Mesodermal cell (in vitro differentiated cells): Measurements from ENCODE around the gene TGM5.

Experiments
- H3K27ac ChIP-seq: 2 replicates; pipeline ENCODE4 v1.7.0; 2013; ENCODE audit warnings: mild to moderate bottlenecking, low read depth, low read length, moderate library complexity; ENCODE audit not compliant: severe bottlenecking
- H3K36me3 ChIP-seq: 2 replicates; pipeline ENCODE4 v1.7.1; 2013; ENCODE audit warnings: mild to moderate bottlenecking, low read length, moderate library complexity; ENCODE audit not compliant: control insufficient read depth, insufficient read depth
- H3K4me1 ChIP-seq: one replicate; pipeline ENCODE4 v1.7.1; 2013; ENCODE audit warnings: mild to moderate bottlenecking, low read length; ENCODE audit not compliant: insufficient read depth, control insufficient read depth, poor library complexity, severe bottlenecking
- H3K4me3 ChIP-seq: 2 replicates; pipeline ENCODE4 v1.7.0; 2013; ENCODE audit warnings: low read length, control low read depth, mild to moderate bottlenecking; ENCODE audit not compliant: insufficient read depth, poor library complexity, severe bottlenecking; ENCODE audit errors: extremely low read depth
- H3K9me3 ChIP-seq: 2 replicates; pipeline ENCODE4 v1.7.1; 2013; ENCODE audit warnings: mild to moderate bottlenecking, low read length, moderate library complexity; ENCODE audit not compliant: control insufficient read depth
- WGBS, 2 experiments: methylation state at CpG; one replicate each; pipeline ENCODE4 v1.1.5; 2013; ENCODE audit warnings: missing lambda C conversion rate in 2 of 2; ENCODE audit not compliant: insufficient coverage in 2 of 2; 5-methylcytosine and 5-hydroxymethylcytosine counted together

Gene TGM5

DNA sequence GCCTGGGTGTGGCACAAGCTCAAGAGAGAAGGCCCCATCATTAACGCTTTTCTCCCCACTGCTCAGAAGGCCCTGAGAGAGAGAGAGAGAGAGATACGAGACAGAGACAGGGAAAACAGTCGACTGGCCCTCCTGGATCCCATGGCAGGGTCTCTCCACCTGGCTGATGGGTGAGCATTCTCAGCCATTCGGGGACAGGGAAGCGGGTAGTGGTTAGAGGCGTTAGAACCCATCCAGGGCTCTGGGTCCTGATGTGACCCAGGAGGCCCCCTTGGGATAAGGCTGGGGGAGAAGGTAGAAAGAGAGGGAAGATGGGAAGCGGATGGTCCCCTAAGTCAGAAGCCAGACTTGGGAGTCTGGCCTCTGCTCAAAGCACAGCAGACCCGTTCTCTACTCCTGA is 7.9 kb downstream of the TGM5 start:
- Histone ChIP-seq H3K27ac (no peak overlapping the region), H3K36me3 (no peaks in the 10 kb centered on the region), H3K4me3 (no peak overlapping the region), H3K4me1 (no peaks in the 10 kb centered on the region), H3K9me3 (no peaks in the 10 kb centered on the region)
- 93 to 98% methylated on average over 3 to 7 of the region's 8 CpGs for WGBS, 2 experiments

DNA sequence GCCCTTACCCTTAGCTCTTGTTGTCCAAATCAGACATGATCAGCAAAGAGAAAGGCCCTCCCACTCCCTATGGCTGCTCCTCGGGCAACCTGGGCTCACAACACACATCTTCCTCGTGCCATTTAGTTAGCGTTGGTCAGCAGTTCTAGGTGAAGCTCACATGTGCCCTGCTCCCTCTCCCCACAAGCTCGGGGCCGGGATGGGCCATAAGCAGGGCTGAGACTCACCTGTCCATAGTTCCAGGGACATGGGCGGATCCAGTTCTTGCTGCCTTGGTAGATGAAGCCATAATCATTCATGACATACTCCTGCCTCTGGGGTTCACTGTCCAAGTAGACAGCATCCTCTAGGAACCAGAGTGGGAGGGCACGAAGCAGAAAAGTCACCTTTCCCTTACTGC is 10.4 kb downstream of the TGM5 start:
- Histone ChIP-seq H3K27ac (no peak overlapping the region), H3K36me3 (no peaks in the 10 kb centered on the region), H3K4me1 (no peaks in the 10 kb centered on the region), H3K9me3 (no peaks in the 10 kb centered on the region), H3K4me3 (no peak overlapping the region)
- WGBS, 2 experiments, result 84 to 93% methylated on average over 6 of the region's 7 CpGs

DNA sequence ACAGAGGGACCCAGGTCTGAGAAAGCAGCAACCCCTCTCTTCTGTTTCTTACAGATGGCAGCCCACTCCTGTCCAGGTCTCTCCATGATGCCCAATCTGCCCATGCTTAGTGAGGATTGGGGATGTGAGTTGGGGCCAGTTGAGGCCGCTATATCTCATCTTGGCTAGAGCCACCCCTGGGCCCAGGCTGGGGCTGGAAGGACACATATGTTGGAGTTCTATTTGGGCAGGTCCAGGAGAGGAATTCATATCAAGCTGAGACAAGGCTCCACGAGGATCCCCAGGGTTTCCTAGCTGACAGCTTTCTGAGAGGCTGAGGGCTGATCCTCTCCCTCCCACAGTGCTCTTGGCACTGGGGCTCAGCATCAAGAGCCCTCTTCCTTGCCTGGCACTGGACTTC is 11.4 kb downstream of the TGM5 start:
- Histone ChIP-seq H3K4me3 (no peak overlapping the region), H3K36me3 (no peaks in the 10 kb centered on the region), H3K9me3 (no peaks in the 10 kb centered on the region), H3K27ac (no peak overlapping the region), H3K4me1 (no peaks in the 10 kb centered on the region)
- WGBS, 2 experiments, result 68 to 71% methylated on average over 2 of the region's 2 CpGs

DNA sequence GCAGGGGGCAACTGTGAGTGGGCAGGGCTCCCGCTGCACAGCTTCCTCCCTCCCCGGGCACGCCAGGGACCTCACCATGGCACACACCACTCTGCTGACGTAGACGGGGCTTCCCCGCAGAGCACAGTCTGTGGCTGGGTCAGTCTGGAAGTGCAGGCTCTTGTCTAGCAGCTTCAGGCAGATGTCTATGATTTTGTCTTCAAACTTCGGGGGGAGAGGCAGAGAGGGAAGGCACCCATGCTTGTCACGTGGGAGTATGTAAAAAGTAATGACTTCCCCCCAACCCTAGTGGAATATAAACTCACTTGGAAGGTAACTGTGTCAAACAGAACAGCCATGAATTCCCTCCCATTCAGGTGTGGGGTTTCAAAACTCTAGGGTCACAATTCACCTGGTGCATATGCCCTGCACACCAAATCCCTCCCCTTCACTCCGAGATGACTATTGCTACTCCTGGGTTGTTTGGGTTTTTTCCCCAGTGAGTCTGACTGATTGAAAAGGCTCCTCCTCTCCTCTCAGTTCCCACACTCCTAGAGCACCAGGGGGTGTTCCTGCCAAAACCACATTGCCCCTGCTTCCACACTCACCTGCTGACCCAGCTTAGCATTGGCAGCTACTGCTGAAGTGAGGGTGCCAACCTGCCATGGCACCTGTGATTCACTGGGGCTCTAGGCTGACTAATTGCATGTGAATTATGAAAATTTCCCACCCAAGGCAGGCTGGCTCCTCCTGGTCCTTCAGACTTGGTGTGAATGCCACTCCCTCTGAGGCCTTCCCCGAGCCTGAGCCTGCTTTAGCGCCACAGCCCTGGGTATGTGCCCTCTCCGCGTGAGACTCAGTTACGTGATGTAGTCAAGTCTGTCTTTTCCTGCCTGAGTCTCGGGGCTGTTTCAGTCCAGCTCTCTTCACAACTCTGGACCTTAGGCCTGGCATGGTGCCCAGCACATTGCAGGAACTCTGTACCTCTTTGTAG is 13.0 kb downstream of the TGM5 start:
- WGBS, 2 experiments, result 82 to 90% methylated on average over 8 to 14 of the region's 15 CpGs
- no peaks in the 10 kb centered on the region for H3K4me1 ChIP-seq
- H3K27ac ChIP-seq, result no peak overlapping the region
- H3K9me3 ChIP-seq, result no peaks in the 10 kb centered on the region
- H3K36me3 ChIP-seq, result no peaks in the 10 kb centered on the region
- H3K4me3 ChIP-seq, result no peak overlapping the region

GRCh38 chr15:43251871-43252250 is 14.9 kb downstream of the TGM5 start:
- Histone ChIP-seq H3K4me3 (no peak overlapping the region), H3K4me1 (no peaks in the 10 kb centered on the region), H3K36me3 (no peaks in the 10 kb centered on the region), H3K9me3 (no peaks in the 10 kb centered on the region), H3K27ac (no peak overlapping the region)
- 94 to 95% methylated on average over 4 of the region's 4 CpGs for WGBS, 2 experiments

DNA sequence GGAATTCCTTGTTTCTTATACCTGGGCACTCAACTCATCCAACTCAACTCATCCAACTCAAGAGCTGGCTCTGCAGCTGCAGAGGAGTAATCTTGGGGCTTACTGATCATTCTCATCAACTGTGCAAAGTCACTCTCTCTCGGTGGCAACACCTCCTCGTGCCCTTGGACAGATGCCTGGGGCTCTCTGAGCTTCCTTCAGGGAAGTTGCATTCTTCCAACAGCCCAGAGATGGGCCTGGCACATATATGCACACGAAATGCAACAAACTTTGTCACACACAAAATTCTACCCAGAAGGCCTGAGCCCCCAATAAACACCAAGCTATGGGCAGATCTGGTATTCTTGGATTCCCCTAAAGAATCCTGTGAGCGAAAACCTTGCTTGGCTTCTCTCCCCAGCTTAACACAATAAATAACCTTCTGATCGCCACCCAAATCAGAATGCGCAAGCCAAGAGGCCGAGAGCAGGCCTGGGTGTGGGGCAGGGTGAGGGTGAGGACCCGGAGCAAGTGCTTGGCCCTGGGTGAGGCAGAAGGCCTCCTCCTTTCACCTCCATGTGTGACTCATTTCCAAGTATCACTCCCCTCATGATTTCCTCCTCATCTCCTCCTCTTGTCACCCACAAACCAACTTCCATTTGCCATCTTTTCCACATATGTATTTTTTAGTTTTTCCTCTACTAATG is 15.4 kb downstream of the TGM5 start:
- H3K4me1 ChIP-seq, result no peaks in the 10 kb centered on the region
- H3K27ac ChIP-seq, result no peak overlapping the region
- no peak overlapping the region for H3K4me3 ChIP-seq
- H3K36me3 ChIP-seq, result no peaks in the 10 kb centered on the region
- H3K9me3 ChIP-seq, result no peaks in the 10 kb centered on the region
- 85 to 89% methylated on average over 7 to 8 of the region's 8 CpGs for WGBS, 2 experiments

GRCh38 chr15:43250785-43251184 is 15.9 kb downstream of the TGM5 start:
- WGBS, 2 experiments, result 90 to 95% methylated on average over 2 of the region's 2 CpGs
- no peaks in the 10 kb centered on the region for H3K9me3 ChIP-seq
- H3K27ac ChIP-seq, result no peak overlapping the region
- H3K36me3 ChIP-seq, result no peaks in the 10 kb centered on the region
- H3K4me1 ChIP-seq, result no peaks in the 10 kb centered on the region
- H3K4me3 ChIP-seq, result no peak overlapping the region

- Histone ChIP-seq H3K27ac (no peak overlapping the region), H3K4me1 (no peaks in the 10 kb centered on the region), H3K9me3 (no peaks in the 10 kb centered on the region), H3K4me3 (no peak overlapping the region), H3K36me3 (no peaks in the 10 kb centered on the region)
- WGBS, 2 experiments, result 63 to 73% methylated on average over 5 of the region's 5 CpGs
Observed at GRCh38 chr15:43249699-43250203, 17.0 kb downstream of the TGM5 start.

- Histone ChIP-seq H3K4me1 (no peaks in the 10 kb centered on the region), H3K4me3 (no peak overlapping the region), H3K36me3 (no peaks in the 10 kb centered on the region), H3K27ac (no peak overlapping the region), H3K9me3 (no peaks in the 10 kb centered on the region)
- 67% methylated on average over 1 of the region's 2 CpGs; no CpG with 5 or more reads in 1 of the 2 experiments for WGBS, 2 experiments
Observed at GRCh38 chr15:43249236-43249635, 17.5 kb downstream of the TGM5 start.

GRCh38 chr15:43246261-43246774 is 20.4 kb downstream of the TGM5 start:
- WGBS, 2 experiments, result 90 to 93% methylated on average over 5 to 6 of the region's 6 CpGs
- Histone ChIP-seq H3K36me3 (no peaks in the 10 kb centered on the region), H3K4me3 (no peak overlapping the region), H3K4me1 (no peaks in the 10 kb centered on the region), H3K27ac (no peak overlapping the region), H3K9me3 (no peaks in the 10 kb centered on the region)
